HAP-1 (cell line): ENCODE data around the gene MBD2.
"Not testable (repeated sequence)": the region's sequence is repeated elsewhere in the genome, so short reads cannot be mapped to it uniquely, and the experiment has no call there.

Source experiments
- DNase-seq, 2 experiments: peaks; one replicate each; pipeline ENCODE4 v3.0.0-alpha.2; 2016 to 2020; ENCODE audit warnings: low spot score in 2 of 2
- H3K27me3 ChIP-seq: fragments of 250-450 bp; sonication (Bioruptor Pico); 2 replicates; pipeline ENCODE4 v1.5.1; 2020; ENCODE audit warnings: low read depth, mild to moderate bottlenecking, moderate library complexity
- H3K36me3 ChIP-seq: fragments of 250-450 bp; sonication (Bioruptor Pico); replicated peaks from 2 replicates; pipeline ENCODE4 v1.5.1; 2020; ENCODE audit warnings: mild to moderate bottlenecking
- H3K4me1 ChIP-seq: fragments of 250-450 bp; sonication (Bioruptor Pico); 2 replicates; pipeline ENCODE4 v1.5.1; 2020; ENCODE audit warnings: mild to moderate bottlenecking
- H3K4me3 ChIP-seq: fragments of 250-450 bp; sonication (Bioruptor Pico); 2 replicates; pipeline ENCODE4 v1.5.1; 2020; ENCODE audit warnings: mild to moderate bottlenecking, moderate library complexity
- H3K9me3 ChIP-seq: fragments of 250-450 bp; sonication (Bioruptor Pico); 2 replicates; pipeline ENCODE4 v1.5.1; 2020; ENCODE audit warnings: mild to moderate bottlenecking, moderate library complexity
- in situ Hi-C: fragments of 300-500 bp; cut with MboI; formaldehyde crosslinking; loops from 3 replicates; pipeline ENCODE4 v1.14.3; 2020; ENCODE audit warnings: low sequenced_read_pairs, inconsistent platforms, mixed read lengths

The MBD2 gene

GRCh38 chr18:54223568-54224241 is 764 bp downstream of the MBD2 start:
- peaks cover 5% of the 10 kb centered on the region for H3K36me3 ChIP-seq
- no peaks in the 10 kb centered on the region for H3K9me3 ChIP-seq
- H3K4me3 ChIP-seq, result peak overlapping the region; percentile 42
- in situ Hi-C loops, result no loop called here
- DNase-seq, result peak; percentile 55 to 59
- peaks cover 21% of the 10 kb centered on the region for H3K4me1 ChIP-seq
- no peaks in the 10 kb centered on the region for H3K27me3 ChIP-seq

GRCh38 chr18:54222922-54223567 is 1.4 kb downstream of the MBD2 start:
- in situ Hi-C loops, result no loop called here

GRCh38 chr18:54220406-54220805 is 4.1 kb downstream of the MBD2 start:
- no peaks in the 10 kb centered on the region for H3K9me3 ChIP-seq
- peaks cover 36% of the 10 kb centered on the region for H3K4me1 ChIP-seq
- no peaks in the 10 kb centered on the region for H3K27me3 ChIP-seq
- in situ Hi-C loops, result no loop called here
- peaks cover 5% of the 10 kb centered on the region for H3K36me3 ChIP-seq
- DNase-seq, result no peak
- no peak overlapping the region for H3K4me3 ChIP-seq

More at GRCh38 chr18:54222922-54223567, 1.4 kb downstream of the MBD2 start:
- Histone ChIP-seq H3K36me3 (peaks cover 5% of the 10 kb centered on the region), H3K4me1 (peaks cover 24% of the 10 kb centered on the region), H3K27me3 (no peaks in the 10 kb centered on the region), H3K4me3 (peak overlapping the region; percentile 42), H3K9me3 (no peaks in the 10 kb centered on the region)
- no peak for DNase-seq

GRCh38 chr18:54218803-54219202 is 5.7 kb downstream of the MBD2 start:
- H3K36me3 ChIP-seq, in situ Hi-C loops, DNase-seq, H3K27me3 ChIP-seq, H3K4me3 ChIP-seq, H3K9me3 ChIP-seq: not testable (repeated sequence)
- peaks cover 36% of the 10 kb centered on the region for H3K4me1 ChIP-seq

GRCh38 chr18:54218299-54218698 is 6.2 kb downstream of the MBD2 start:
- Histone ChIP-seq H3K4me3 (no peak overlapping the region), H3K27me3 (no peaks in the 10 kb centered on the region), H3K9me3 (no peaks in the 10 kb centered on the region), H3K36me3 (peaks cover 5% of the 10 kb centered on the region), H3K4me1 (peaks cover 36% of the 10 kb centered on the region)
- no peak for DNase-seq
- in situ Hi-C loops, result no loop called here

GRCh38 chr18:54217624-54218023 is 6.8 kb downstream of the MBD2 start:
- Histone ChIP-seq H3K4me3 (no peak overlapping the region), H3K36me3 (peaks cover 5% of the 10 kb centered on the region), H3K27me3 (no peaks in the 10 kb centered on the region), H3K9me3 (no peaks in the 10 kb centered on the region), H3K4me1 (peaks cover 34% of the 10 kb centered on the region)
- DNase-seq, result no peak
- in situ Hi-C loops, result no loop called here

GRCh38 chr18:54215069-54215468 is 9.4 kb downstream of the MBD2 start:
- Histone ChIP-seq H3K36me3 (no peaks in the 10 kb centered on the region), H3K4me3 (no peak overlapping the region), H3K9me3 (no peaks in the 10 kb centered on the region), H3K4me1 (peaks cover 25% of the 10 kb centered on the region), H3K27me3 (no peaks in the 10 kb centered on the region)
- in situ Hi-C loops, result no loop called here
- DNase-seq, result no peak

- in situ Hi-C loops, result no loop called here
- Histone ChIP-seq H3K36me3 (no peaks in the 10 kb centered on the region), H3K4me3 (no peak overlapping the region)
Measured at GRCh38 chr18:54210463-54210862, 14.0 kb downstream of the MBD2 start.

GRCh38 chr18:54209471-54210180 is 14.8 kb downstream of the MBD2 start:
- peaks cover 2% of the 10 kb centered on the region; the same call in 1 of the 2 replicates for H3K4me1 ChIP-seq
- H3K9me3 ChIP-seq, result no peaks in the 10 kb centered on the region
- H3K4me3 ChIP-seq, result no peak overlapping the region
- DNase-seq, result no peak
- H3K36me3 ChIP-seq, result no peaks in the 10 kb centered on the region
- in situ Hi-C loops, result no loop called here
- no peaks in the 10 kb centered on the region for H3K27me3 ChIP-seq

More at GRCh38 chr18:54210463-54210862, 14.0 kb downstream of the MBD2 start:
- Histone ChIP-seq H3K27me3 (no peaks in the 10 kb centered on the region), H3K4me1 (peaks cover 2% of the 10 kb centered on the region; the same call in 1 of the 2 replicates), H3K9me3 (no peaks in the 10 kb centered on the region)
- DNase-seq, result no peak

- Histone ChIP-seq H3K27me3 (no peaks in the 10 kb centered on the region), H3K36me3 (peaks cover 16% of the 10 kb centered on the region), H3K4me3 (no peak overlapping the region), H3K9me3 (no peaks in the 10 kb centered on the region), H3K4me1 (peaks cover 2% of the 10 kb centered on the region; the same call in 1 of the 2 replicates)
- DNase-seq, result no peak
- in situ Hi-C loops, result no loop called here
Measured at GRCh38 chr18:54206447-54206846, 18.0 kb downstream of the MBD2 start.

- Histone ChIP-seq H3K27me3 (no peaks in the 10 kb centered on the region), H3K4me3 (no peak overlapping the region), H3K36me3 (peaks cover 16% of the 10 kb centered on the region), H3K4me1 (peaks cover 2% of the 10 kb centered on the region; the same call in 1 of the 2 replicates), H3K9me3 (no peaks in the 10 kb centered on the region)
- DNase-seq, result no peak
- in situ Hi-C loops, result no loop called here
Measured at GRCh38 chr18:54205959-54206358, 18.5 kb downstream of the MBD2 start.

GRCh38 chr18:54205448-54205847 is 19.0 kb downstream of the MBD2 start:
- H3K4me3 ChIP-seq, in situ Hi-C loops, H3K9me3 ChIP-seq, H3K4me1 ChIP-seq, H3K27me3 ChIP-seq, DNase-seq: not testable (repeated sequence)
- peaks cover 16% of the 10 kb centered on the region for H3K36me3 ChIP-seq

- in situ Hi-C loops, result no loop called here
- H3K9me3 ChIP-seq, result no peaks in the 10 kb centered on the region
- DNase-seq, result no peak
- no peak overlapping the region for H3K4me3 ChIP-seq
- H3K27me3 ChIP-seq, result no peaks in the 10 kb centered on the region
- peaks cover 2% of the 10 kb centered on the region; the same call in 1 of the 2 replicates for H3K4me1 ChIP-seq
- H3K36me3 ChIP-seq, result peaks cover 16% of the 10 kb centered on the region
Measured at GRCh38 chr18:54204883-54205282, 19.6 kb downstream of the MBD2 start.

GRCh38 chr18:54203914-54204313 is 20.6 kb downstream of the MBD2 start:
- in situ Hi-C loops, result no loop called here
- H3K27me3 ChIP-seq, result no peaks in the 10 kb centered on the region
- no peaks in the 10 kb centered on the region; the same call in 1 of the 2 replicates for H3K4me1 ChIP-seq
- no peak for DNase-seq
- no peaks in the 10 kb centered on the region for H3K9me3 ChIP-seq
- peaks cover 16% of the 10 kb centered on the region for H3K36me3 ChIP-seq
- H3K4me3 ChIP-seq, result no peak overlapping the region
